ENCODE measurements around the gene MARCHF3. TPM values are rescaled to one million over a fixed set of nuclear protein-coding genes. Genes with fewer than 3 reads are reported as not detected.

The MARCHF3 gene
- total RNA-seq, 1 donor from 2014 or later: 16.5 TPM

- H3K4me3 ChIP-seq (ENCODE audit: insufficient read depth, low read depth, low read length): no peak overlapping the region
- Mint-ChIP-seq H3K36me3 (ENCODE audit: low read depth, unreplicated experiment) (peaks cover 1% of the 10 kb centered on the region), H3K4me1 (ENCODE audit: low read depth, unreplicated experiment) (peaks cover 4% of the 10 kb centered on the region), H3K9me3 (ENCODE audit: unreplicated experiment) (no peaks in the 10 kb centered on the region), H3K4me3 (ENCODE audit: unreplicated experiment) (no peak overlapping the region), H3K27ac (ENCODE audit: unreplicated experiment) (no peak overlapping the region), H3K27me3 (ENCODE audit: low read depth, unreplicated experiment) (no peaks in the 10 kb centered on the region)
- no peaks in the 10 kb centered on the region for H3K79me2 ChIP-seq (ENCODE audit: insufficient read depth, low read length)
- no peaks in the 10 kb centered on the region for H3K27me3 ChIP-seq (ENCODE audit: insufficient read depth, low read length)
- no peaks in the 10 kb centered on the region for H4K20me1 ChIP-seq (ENCODE audit: insufficient read depth, low read length)
- DNase-seq (ENCODE audit: low read depth) (no peak), FAIRE-seq (no peak)
- no peak overlapping the region for H3K27ac ChIP-seq (ENCODE audit: low read depth, low read length)
- H2AFZ ChIP-seq (ENCODE audit: low read depth, low read length): no peak overlapping the region
- H3K4me1 ChIP-seq (ENCODE audit: insufficient read depth, low read length): peaks cover 6% of the 10 kb centered on the region
- H3K9me3 ChIP-seq (ENCODE audit: insufficient read depth, low read depth, low read length): no peaks in the 10 kb centered on the region
- TF ChIP-seq CTCF (IDR thresholded peaks at IDR 0.05; ENCODE audit: insufficient read depth, low read depth, low read length) (no peak), EZH2 (IDR thresholded peaks at IDR 0.05; ENCODE audit: insufficient read depth, low read length) (no peak)
- no peak overlapping the region for H3K9ac ChIP-seq (ENCODE audit: low read length)
- no peak overlapping the region for H3K4me2 ChIP-seq (ENCODE audit: low read length)
- no peaks in the 10 kb centered on the region for H3K36me3 ChIP-seq (ENCODE audit: insufficient read depth, low read length)
Observed at GRCh38 chr5:126961702-126962101, 68.7 kb downstream of the MARCHF3 start.

- Mint-ChIP-seq H3K4me3 (ENCODE audit: unreplicated experiment) (no peak overlapping the region), H3K4me1 (ENCODE audit: low read depth, unreplicated experiment) (peaks cover 4% of the 10 kb centered on the region), H3K27me3 (ENCODE audit: low read depth, unreplicated experiment) (no peaks in the 10 kb centered on the region), H3K36me3 (ENCODE audit: low read depth, unreplicated experiment) (peaks cover 3% of the 10 kb centered on the region), H3K9me3 (ENCODE audit: unreplicated experiment) (no peaks in the 10 kb centered on the region), H3K27ac (ENCODE audit: unreplicated experiment) (no peak overlapping the region)
- Histone ChIP-seq H4K20me1 (ENCODE audit: insufficient read depth, low read length) (no peaks in the 10 kb centered on the region), H2AFZ (ENCODE audit: low read depth, low read length) (no peak overlapping the region), H3K4me3 (ENCODE audit: insufficient read depth, low read depth, low read length) (no peak overlapping the region), H3K9me3 (ENCODE audit: insufficient read depth, low read depth, low read length) (no peaks in the 10 kb centered on the region), H3K79me2 (ENCODE audit: insufficient read depth, low read length) (no peaks in the 10 kb centered on the region), H3K4me1 (ENCODE audit: insufficient read depth, low read length) (peaks cover 6% of the 10 kb centered on the region), H3K27me3 (ENCODE audit: insufficient read depth, low read length) (no peaks in the 10 kb centered on the region), H3K4me2 (ENCODE audit: low read length) (no peak overlapping the region), H3K27ac (ENCODE audit: low read depth, low read length) (no peak overlapping the region), H3K36me3 (ENCODE audit: insufficient read depth, low read length) (no peaks in the 10 kb centered on the region), H3K9ac (ENCODE audit: low read length) (no peak overlapping the region)
- FAIRE-seq (no peak), DNase-seq (ENCODE audit: low read depth) (no peak)
- no peak for TF ChIP-seq EZH2 (IDR thresholded peaks at IDR 0.05; ENCODE audit: insufficient read depth, low read length)
- TF ChIP-seq CTCF (IDR thresholded peaks at IDR 0.05; ENCODE audit: insufficient read depth, low read depth, low read length): no peak
Observed at GRCh38 chr5:126961128-126961527, 69.2 kb downstream of the MARCHF3 start.

GRCh38 chr5:126959188-126959587 lies 71.2 kb downstream of the MARCHF3 start:
- H4K20me1 ChIP-seq (ENCODE audit: insufficient read depth, low read length): no peaks in the 10 kb centered on the region
- H3K4me3 ChIP-seq (ENCODE audit: insufficient read depth, low read depth, low read length): no peak overlapping the region
- no peak overlapping the region for H3K4me2 ChIP-seq (ENCODE audit: low read length)
- no peaks in the 10 kb centered on the region for H3K4me1 ChIP-seq (ENCODE audit: insufficient read depth, low read length)
- H3K36me3 ChIP-seq (ENCODE audit: insufficient read depth, low read length): no peaks in the 10 kb centered on the region
- H3K4me3 Mint-ChIP-seq (ENCODE audit: unreplicated experiment): no peak overlapping the region
- H3K9ac ChIP-seq (ENCODE audit: low read length): no peak overlapping the region
- no peak overlapping the region for H2AFZ ChIP-seq (ENCODE audit: low read depth, low read length)
- no peaks in the 10 kb centered on the region for H3K27me3 Mint-ChIP-seq (ENCODE audit: low read depth, unreplicated experiment)
- no peak for TF ChIP-seq CTCF (IDR thresholded peaks at IDR 0.05; ENCODE audit: insufficient read depth, low read depth, low read length)
- no peak for TF ChIP-seq EZH2 (IDR thresholded peaks at IDR 0.05; ENCODE audit: insufficient read depth, low read length)
- no peaks in the 10 kb centered on the region for H3K9me3 ChIP-seq (ENCODE audit: insufficient read depth, low read depth, low read length)
- no peaks in the 10 kb centered on the region for H3K79me2 ChIP-seq (ENCODE audit: insufficient read depth, low read length)
- H3K27ac Mint-ChIP-seq (ENCODE audit: unreplicated experiment): no peak overlapping the region
- H3K27me3 ChIP-seq (ENCODE audit: insufficient read depth, low read length): no peaks in the 10 kb centered on the region
- DNase-seq (ENCODE audit: low read depth) (no peak), FAIRE-seq (no peak)
- H3K27ac ChIP-seq (ENCODE audit: low read depth, low read length): no peak overlapping the region
- H3K36me3 Mint-ChIP-seq (ENCODE audit: low read depth, unreplicated experiment): peaks cover 1% of the 10 kb centered on the region
- no peaks in the 10 kb centered on the region for H3K9me3 Mint-ChIP-seq (ENCODE audit: unreplicated experiment)
- H3K4me1 Mint-ChIP-seq (ENCODE audit: low read depth, unreplicated experiment): no peaks in the 10 kb centered on the region
